IPS DF 6.9 (cell line): ENCODE data around the gene SYCN.
"Not testable (repeated sequence)": the region's sequence is repeated elsewhere in the genome, so short reads cannot be mapped to it uniquely, and the experiment has no call there.

ENCODE experiments used
- DNase-seq: peaks from one replicate; pipeline ENCODE4 v3.0.0-alpha.2; 2013; ENCODE audit warnings: low read depth, low spot score
- H3K27ac ChIP-seq: one replicate; pipeline ENCODE4 v1.5.1; 2013; ENCODE audit warnings: low read length, control low read depth
- H3K27me3 ChIP-seq: 2 replicates; pipeline ENCODE4 v1.6.1; 2013; ENCODE audit warnings: mild to moderate bottlenecking, low read length; ENCODE audit not compliant: control insufficient read depth, insufficient read depth
- H3K36me3 ChIP-seq: 2 replicates; pipeline ENCODE4 v1.6.1; 2013; ENCODE audit warnings: low read length; ENCODE audit not compliant: control insufficient read depth, insufficient read depth
- H3K4me1 ChIP-seq: 2 replicates; pipeline ENCODE4 v1.6.1; 2013; ENCODE audit warnings: low read length; ENCODE audit not compliant: control insufficient read depth, insufficient read depth
- H3K4me3 ChIP-seq: 2 replicates; pipeline ENCODE4 v1.5.1; 2013; ENCODE audit warnings: mild to moderate bottlenecking, low read length
- H3K9me3 ChIP-seq: 2 replicates; pipeline ENCODE4 v1.6.1; 2013; ENCODE audit warnings: low read length, inconsistent platforms; ENCODE audit not compliant: control insufficient read depth, insufficient read depth
- WGBS: extraction: QIAGEN DNeasy Blood & Tissue Kit; methylation state at CpG from one replicate; pipeline ENCODE4 v1.1.7; 2013; ENCODE audit warnings: mixed read lengths, missing lambda C conversion rate; ENCODE audit not compliant: insufficient read length, insufficient coverage; 5-methylcytosine and 5-hydroxymethylcytosine counted together

Gene SYCN

GRCh38 chr19:39223703-39224279 is 19.7 kb upstream of the SYCN start:
- no CpG with 5 or more reads among the region's 4 CpGs for WGBS
- no peak for DNase-seq

GRCh38 chr19:39219108-39219507 is 15.0 kb upstream of the SYCN start:
- not testable (repeated sequence) for H3K4me1 ChIP-seq, H3K9me3 ChIP-seq, DNase-seq, H3K27ac ChIP-seq, H3K4me3 ChIP-seq, H3K27me3 ChIP-seq, H3K36me3 ChIP-seq
- WGBS = no CpG with 5 or more reads among the region's 10 CpGs

More at GRCh38 chr19:39223703-39224279, 19.7 kb upstream of the SYCN start:
- no peak overlapping the region for H3K27ac ChIP-seq
- no peak overlapping the region for H3K4me3 ChIP-seq
- no peaks in the 10 kb centered on the region for H3K9me3 ChIP-seq
- no peaks in the 10 kb centered on the region for H3K36me3 ChIP-seq
- H3K27me3 ChIP-seq = no peaks in the 10 kb centered on the region
- no peaks in the 10 kb centered on the region for H3K4me1 ChIP-seq

DNA sequence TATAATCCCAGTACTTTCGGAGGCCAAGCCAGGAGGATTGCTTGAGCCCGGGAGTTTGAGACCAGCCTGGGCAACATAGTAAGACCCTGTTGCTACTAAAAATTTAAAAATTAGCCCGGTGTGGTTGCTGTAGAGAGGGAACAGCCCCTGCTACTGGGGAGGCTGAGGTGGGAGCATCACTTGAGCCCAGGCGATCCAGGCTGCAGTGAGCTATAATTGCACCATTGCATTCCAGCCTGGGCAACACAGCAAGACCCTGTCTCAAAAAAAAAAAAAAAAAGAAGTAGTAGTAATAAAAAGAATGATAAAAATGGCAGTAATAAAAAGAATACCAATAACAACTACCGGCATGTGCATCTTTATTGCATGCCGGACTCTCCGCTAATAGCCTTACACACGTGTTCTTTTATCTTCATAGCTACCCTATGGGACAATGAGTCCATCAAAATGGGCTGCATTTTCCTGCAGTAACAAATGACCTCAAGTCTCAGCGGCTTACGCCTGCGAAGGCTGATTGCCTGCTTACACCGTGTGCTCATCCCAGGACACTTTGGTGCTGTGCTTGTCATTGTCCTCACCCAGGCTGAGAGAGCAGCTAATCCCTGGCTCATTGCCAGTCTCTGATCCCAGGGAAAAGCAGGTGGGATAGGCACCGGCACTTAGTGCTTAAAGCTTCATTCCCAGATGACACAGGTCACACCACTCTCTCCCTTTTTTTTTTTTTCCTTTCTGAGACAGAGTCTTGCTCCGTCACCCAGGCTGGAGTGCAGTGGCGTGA is 14.4 kb upstream of the SYCN start:
- H3K27ac ChIP-seq = no peak overlapping the region
- no peaks in the 10 kb centered on the region for H3K9me3 ChIP-seq
- H3K4me3 ChIP-seq = no peak overlapping the region
- H3K27me3 ChIP-seq = no peaks in the 10 kb centered on the region
- no peak for DNase-seq
- H3K36me3 ChIP-seq = 0 out of 2 replicates have a peak, but pooled peaks cover 2% of the 10 kb centered on the region
- no CpG with 5 or more reads among the region's 15 CpGs for WGBS
- H3K4me1 ChIP-seq = no peaks in the 10 kb centered on the region

GRCh38 chr19:39217094-39217493 is 13.0 kb upstream of the SYCN start:
- WGBS = no CpG with 5 or more reads among the region's 5 CpGs
- Histone ChIP-seq H3K27me3 (no peaks in the 10 kb centered on the region), H3K27ac (no peak overlapping the region), H3K36me3 (0 out of 2 replicates have a peak, but pooled peaks cover 2% of the 10 kb centered on the region), H3K4me1 (no peaks in the 10 kb centered on the region), H3K9me3 (no peaks in the 10 kb centered on the region), H3K4me3 (no peak overlapping the region)
- no peak for DNase-seq

GRCh38 chr19:39215323-39215722 is 11.3 kb upstream of the SYCN start:
- DNase-seq, H3K36me3 ChIP-seq, H3K27me3 ChIP-seq, H3K27ac ChIP-seq, H3K9me3 ChIP-seq, H3K4me3 ChIP-seq, H3K4me1 ChIP-seq: not testable (repeated sequence)
- WGBS = no CpG with 5 or more reads among the region's 3 CpGs

DNA sequence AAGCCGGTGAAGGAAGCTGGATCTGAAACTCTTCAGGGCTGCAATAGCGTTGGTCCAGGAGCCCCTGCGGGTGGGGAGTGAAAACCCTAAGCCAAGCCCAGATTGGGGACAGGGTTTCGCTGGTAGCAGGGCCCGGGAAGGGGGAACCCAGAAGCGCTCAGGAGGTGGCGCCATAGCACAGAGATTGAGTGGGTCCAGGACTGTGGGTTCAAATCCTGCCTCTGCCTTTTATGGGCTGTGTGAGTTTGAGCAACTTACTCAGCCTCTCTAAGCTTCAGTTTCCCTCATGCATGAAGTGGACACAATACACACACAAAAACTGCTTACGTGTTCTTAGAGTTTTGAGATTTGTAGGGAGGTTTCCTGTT is 8.3 kb upstream of the SYCN start:
- WGBS = no CpG with 5 or more reads among the region's 8 CpGs
- Histone ChIP-seq H3K9me3 (no peaks in the 10 kb centered on the region), H3K27ac (no peak overlapping the region), H3K4me1 (no peaks in the 10 kb centered on the region; the same call in 1 of the 2 replicates), H3K4me3 (no peak overlapping the region), H3K27me3 (no peaks in the 10 kb centered on the region; the same call in 1 of the 2 replicates), H3K36me3 (0 out of 2 replicates have a peak, but pooled peaks cover 2% of the 10 kb centered on the region)
- no peak for DNase-seq

DNA sequence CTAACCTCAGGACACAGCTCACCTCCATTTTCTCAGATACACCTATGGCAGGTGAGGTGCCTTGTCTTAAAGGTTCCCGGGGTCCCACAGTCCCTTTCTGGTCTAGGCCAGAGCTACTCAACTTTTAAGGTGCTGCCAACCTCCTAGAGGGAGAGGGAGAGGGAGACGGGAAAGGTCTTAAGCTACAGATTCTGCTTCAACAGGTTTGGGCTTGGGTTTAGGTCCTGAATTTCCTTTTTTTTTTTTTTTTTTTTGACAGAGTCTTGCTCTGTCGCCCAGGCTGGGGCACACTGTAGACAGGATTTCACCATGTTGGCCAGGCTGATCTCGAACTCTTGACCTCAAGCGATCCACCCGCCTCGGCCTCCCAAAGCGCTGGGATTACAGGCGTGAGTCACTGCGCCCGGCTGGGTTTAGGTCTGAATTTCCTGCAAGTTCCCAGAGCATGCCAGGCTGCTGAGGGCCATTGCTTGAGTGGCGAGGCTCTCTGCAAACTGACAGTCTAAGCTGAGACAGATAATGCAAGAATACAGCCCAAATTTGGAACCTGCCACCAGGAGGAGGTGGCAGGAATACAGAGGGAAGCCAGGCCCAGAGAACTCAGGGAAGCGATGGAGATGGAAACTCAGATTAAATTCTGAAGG is 7.8 kb upstream of the SYCN start:
- Histone ChIP-seq H3K27ac (no peak overlapping the region), H3K4me3 (no peak overlapping the region), H3K36me3 (no peaks in the 10 kb centered on the region), H3K9me3 (no peaks in the 10 kb centered on the region), H3K27me3 (no peaks in the 10 kb centered on the region; the same call in 1 of the 2 replicates), H3K4me1 (no peaks in the 10 kb centered on the region; the same call in 1 of the 2 replicates)
- DNase-seq = no peak
- WGBS = no CpG with 5 or more reads among the region's 13 CpGs

DNA sequence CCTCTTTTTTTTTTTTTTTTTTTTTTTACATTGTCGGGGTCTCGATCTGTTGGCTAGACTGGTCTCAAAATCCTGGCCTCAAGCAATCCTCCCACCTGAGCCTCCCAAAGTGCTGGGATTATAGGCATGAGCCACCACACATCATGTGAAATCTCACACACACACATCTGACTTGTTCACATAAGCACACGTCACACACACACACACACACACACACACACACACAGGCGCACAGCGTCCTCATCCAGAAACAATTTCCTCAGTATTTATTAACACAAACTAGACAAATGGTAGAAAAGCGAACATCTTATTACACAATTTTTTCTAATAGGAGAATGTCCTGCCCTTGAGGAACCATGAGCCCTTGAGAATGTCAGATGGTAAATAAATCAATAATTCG is 5.1 kb upstream of the SYCN start:
- no CpG with 5 or more reads among the region's 7 CpGs for WGBS
- Histone ChIP-seq H3K27me3 (no peaks in the 10 kb centered on the region; the same call in 1 of the 2 replicates), H3K4me3 (no peak overlapping the region), H3K4me1 (peaks cover under 1% of the 10 kb centered on the region), H3K36me3 (no peaks in the 10 kb centered on the region), H3K9me3 (no peaks in the 10 kb centered on the region), H3K27ac (no peak overlapping the region)
- DNase-seq = no peak

DNA sequence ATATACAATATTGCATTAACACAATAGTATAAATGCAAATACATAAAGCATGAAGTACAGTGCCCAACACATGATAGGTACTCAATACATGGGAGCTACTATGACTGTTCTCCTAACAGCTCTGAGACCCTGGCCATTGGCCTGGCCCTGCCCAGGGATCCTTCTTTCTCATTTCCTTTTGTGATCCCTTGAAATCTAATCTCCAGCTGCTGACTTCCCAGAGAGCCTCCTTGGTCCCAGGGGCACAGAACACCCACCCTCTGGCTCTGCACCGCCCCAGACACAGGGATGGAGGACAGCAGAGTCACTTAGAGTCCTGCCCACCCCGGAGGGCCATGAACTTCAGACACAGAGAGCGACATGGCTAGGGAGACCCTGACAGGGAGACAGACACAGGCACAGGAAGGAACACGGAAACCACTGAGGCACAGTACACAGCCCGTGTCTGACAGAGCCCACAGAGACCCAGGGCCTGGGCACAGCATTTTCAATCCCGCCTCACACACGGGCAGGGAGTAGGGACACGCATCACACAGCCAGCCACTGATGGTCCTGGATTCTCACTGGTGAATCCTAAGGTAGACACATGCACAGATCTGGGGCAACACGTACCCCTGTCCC is 4.2 kb upstream of the SYCN start:
- Histone ChIP-seq H3K9me3 (no peaks in the 10 kb centered on the region), H3K27me3 (no peaks in the 10 kb centered on the region; the same call in none of the 2 replicates), H3K4me1 (peaks cover 6% of the 10 kb centered on the region), H3K27ac (no peak overlapping the region), H3K4me3 (no peak overlapping the region; the same call in 1 of the 2 replicates), H3K36me3 (no peaks in the 10 kb centered on the region)
- no peak for DNase-seq
- no CpG with 5 or more reads among the region's 9 CpGs for WGBS

DNA sequence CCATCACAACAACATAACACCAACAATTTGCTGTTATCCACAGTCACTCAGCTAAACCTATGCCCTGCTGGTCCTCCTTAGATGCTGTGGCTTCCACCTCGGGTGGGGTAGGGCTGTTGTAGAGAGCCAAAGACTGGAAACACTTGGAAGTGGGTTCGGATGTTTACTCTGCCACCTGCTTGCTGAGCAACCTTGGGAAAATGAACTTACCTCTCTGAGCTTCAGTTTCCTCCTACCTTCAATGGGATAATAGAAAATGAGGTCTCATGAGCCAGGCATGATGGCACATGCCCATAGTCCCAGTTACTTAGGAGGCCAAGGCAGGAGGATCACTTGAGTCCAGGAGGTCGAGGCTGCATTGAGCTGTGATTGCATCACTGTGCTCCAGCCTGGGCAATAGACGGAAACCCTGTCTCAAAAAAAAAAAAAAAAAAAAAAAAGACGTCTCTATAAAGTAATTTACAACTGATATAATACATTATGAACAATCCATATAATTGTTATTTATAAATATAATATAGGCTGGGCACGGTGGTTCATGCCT is 3.3 kb upstream of the SYCN start:
- no CpG with 5 or more reads among the region's 6 CpGs for WGBS
- Histone ChIP-seq H3K36me3 (no peaks in the 10 kb centered on the region), H3K4me1 (peaks cover 6% of the 10 kb centered on the region), H3K27me3 (peaks cover 1% of the 10 kb centered on the region), H3K4me3 (no peak overlapping the region), H3K27ac (no peak overlapping the region), H3K9me3 (no peaks in the 10 kb centered on the region)
- DNase-seq = no peak
